Measurements from ENCODE around the gene PLCD1. TPM values are rescaled to one million over a fixed set of nuclear protein-coding genes. Genes with fewer than 3 reads are reported as not detected.
"Not testable (repeated sequence)": the region's sequence is repeated elsewhere in the genome, so short reads cannot be mapped to it uniquely, and the experiment has no call there.

Gene PLCD1
- total RNA-seq, 1 donor, result 23.2 TPM

DNA sequence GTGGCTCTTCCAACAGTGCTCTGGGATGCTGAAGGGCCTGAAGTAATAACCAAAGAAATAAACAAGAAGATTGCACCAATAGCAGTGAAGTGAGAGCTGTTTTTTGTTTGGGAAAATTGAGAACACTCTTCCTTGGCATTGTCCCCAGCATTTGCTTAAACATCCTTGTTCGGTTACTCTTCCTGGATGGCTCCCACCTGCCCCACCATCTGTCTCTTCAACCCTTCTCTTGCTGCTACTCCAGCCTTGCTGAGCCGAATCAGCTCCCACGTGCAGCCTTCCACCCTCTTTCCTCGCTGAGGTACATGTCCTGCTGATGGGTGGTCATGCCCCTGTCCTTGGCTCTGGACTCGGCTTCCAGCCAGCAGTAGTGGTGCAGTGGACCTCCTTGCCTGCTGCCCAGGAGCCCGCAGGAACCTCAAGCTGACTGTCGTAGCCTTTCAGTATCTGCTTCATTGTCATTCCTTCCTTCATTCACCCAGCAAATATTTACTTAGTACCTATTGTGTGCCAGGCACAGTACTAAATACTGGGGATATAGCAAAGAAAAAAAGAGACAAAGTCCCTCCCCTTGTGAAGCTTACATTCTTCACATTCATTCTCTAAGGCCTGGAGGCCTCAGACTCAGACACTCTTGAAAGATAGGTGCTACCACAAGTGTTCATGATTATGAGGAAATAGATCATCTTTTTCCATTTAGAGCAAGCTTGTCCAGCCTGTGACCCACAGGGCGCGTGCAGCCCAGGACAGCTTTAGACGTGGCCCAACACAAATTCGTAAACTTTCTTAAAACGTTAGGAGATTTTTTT is 56.0 kb downstream of the PLCD1 start:
- no peak overlapping the region for H3K4me3 ChIP-seq (ENCODE audit: insufficient read depth, low read length)
- TF ChIP-seq, protein P1, sequence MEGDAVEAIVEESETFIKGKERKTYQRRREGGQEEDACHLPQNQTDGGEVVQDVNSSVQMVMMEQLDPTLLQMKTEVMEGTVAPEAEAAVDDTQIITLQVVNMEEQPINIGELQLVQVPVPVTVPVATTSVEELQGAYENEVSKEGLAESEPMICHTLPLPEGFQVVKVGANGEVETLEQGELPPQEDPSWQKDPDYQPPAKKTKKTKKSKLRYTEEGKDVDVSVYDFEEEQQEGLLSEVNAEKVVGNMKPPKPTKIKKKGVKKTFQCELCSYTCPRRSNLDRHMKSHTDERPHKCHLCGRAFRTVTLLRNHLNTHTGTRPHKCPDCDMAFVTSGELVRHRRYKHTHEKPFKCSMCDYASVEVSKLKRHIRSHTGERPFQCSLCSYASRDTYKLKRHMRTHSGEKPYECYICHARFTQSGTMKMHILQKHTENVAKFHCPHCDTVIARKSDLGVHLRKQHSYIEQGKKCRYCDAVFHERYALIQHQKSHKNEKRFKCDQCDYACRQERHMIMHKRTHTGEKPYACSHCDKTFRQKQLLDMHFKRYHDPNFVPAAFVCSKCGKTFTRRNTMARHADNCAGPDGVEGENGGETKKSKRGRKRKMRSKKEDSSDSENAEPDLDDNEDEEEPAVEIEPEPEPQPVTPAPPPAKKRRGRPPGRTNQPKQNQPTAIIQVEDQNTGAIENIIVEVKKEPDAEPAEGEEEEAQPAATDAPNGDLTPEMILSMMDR (IDR thresholded peaks at IDR 0.05; ENCODE audit: extremely low read depth, low read depth, low read length), result no peak
- peaks cover 10% of the 10 kb centered on the region for H3K36me3 ChIP-seq (ENCODE audit: insufficient read depth, low read length)
- no peak for DNase-seq (ENCODE audit: insufficient read length, low spot score, missing footprints)
- no peak overlapping the region for H3K4me2 ChIP-seq (ENCODE audit: insufficient read depth, low read length)
- H3K4me1 ChIP-seq (ENCODE audit: insufficient read depth, low read length), result no peaks in the 10 kb centered on the region
- H3K27ac ChIP-seq (ENCODE audit: low read depth, low read length), result no peak overlapping the region
- no peaks in the 10 kb centered on the region for H3K27me3 ChIP-seq (ENCODE audit: insufficient read depth, low read length)
- no peaks in the 10 kb centered on the region for H3K79me2 ChIP-seq (ENCODE audit: insufficient read depth, low read length)
- H2AFZ ChIP-seq (ENCODE audit: low read length), result no peak overlapping the region
- no peaks in the 10 kb centered on the region for H4K20me1 ChIP-seq (ENCODE audit: insufficient read depth, low read length)
- H3K9me3 ChIP-seq (ENCODE audit: low read depth, low read length), result no peaks in the 10 kb centered on the region

DNA sequence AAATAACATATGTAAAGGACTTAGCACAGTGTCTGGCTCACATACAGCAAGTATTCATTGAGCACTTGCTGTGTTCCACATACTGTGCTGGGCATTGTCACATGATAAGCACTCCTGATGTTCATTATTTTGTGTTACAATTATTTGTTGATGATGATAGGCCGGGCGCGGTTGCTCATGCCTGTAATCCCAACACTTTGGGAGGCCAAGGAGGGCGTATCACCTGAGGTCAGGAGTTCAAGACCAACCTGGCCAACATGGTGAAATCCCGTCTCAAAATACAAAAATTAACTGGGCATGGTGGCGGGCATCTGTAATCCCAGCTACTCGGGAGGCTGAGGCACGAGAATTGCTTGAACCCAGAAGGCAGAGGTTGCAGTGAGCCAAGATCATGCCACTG is 57.4 kb downstream of the PLCD1 start:
- H3K9me3 ChIP-seq (ENCODE audit: low read depth, low read length); DNase-seq (ENCODE audit: insufficient read length, low spot score, missing footprints); H3K4me2 ChIP-seq (ENCODE audit: insufficient read depth, low read length); H2AFZ ChIP-seq (ENCODE audit: low read length); H3K27me3 ChIP-seq (ENCODE audit: insufficient read depth, low read length); H3K36me3 ChIP-seq (ENCODE audit: insufficient read depth, low read length); H3K27ac ChIP-seq (ENCODE audit: low read depth, low read length); H3K4me3 ChIP-seq (ENCODE audit: insufficient read depth, low read length); H3K4me1 ChIP-seq (ENCODE audit: insufficient read depth, low read length); H4K20me1 ChIP-seq (ENCODE audit: insufficient read depth, low read length); H3K79me2 ChIP-seq (ENCODE audit: insufficient read depth, low read length): not testable (repeated sequence)

DNA sequence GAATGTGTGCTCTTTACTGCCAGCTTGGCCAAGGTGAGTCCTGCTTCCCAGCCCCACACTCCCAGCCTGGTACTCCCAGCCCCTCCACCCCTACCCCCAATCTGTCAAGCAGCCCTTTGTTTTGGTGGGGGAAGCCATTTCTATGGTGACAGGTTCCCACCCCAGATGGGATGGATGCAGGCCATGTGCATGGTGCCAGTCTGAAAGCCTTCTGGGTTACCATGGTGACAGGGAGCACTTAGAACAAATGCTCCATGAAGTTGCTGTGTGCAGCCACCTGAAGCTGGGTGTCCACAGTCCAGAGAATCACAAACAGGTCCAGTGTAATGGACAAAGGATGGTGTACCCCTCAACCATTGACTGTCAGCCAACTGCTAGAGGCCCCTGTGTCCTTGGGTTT is 58.0 kb downstream of the PLCD1 start:
- H3K27me3 ChIP-seq (ENCODE audit: insufficient read depth, low read length), result no peaks in the 10 kb centered on the region

DNA sequence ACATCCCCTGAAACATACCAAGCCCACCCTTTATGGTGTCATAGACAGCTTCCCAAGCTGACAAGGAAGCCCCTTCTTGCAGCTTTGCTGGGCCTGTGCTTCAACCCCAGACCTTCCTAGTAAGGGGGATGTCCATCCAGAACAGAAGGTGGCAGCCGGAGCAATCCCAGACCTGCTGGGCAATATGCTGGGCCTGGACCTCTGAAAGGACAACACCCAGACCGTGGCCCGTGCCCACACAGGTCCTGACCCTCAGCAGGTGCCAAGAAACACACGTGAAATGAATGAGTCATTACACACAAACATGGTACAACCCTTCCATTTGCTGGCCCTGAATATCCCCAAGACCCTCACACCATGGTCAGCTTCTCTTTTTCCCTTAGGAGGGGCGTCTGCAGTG is 58.6 kb downstream of the PLCD1 start:
- TF ChIP-seq, protein P1 (IDR thresholded peaks at IDR 0.05; ENCODE audit: extremely low read depth, low read depth, low read length), result no peak
- H3K27me3 ChIP-seq (ENCODE audit: insufficient read depth, low read length), result no peaks in the 10 kb centered on the region
- no peaks in the 10 kb centered on the region for H3K79me2 ChIP-seq (ENCODE audit: insufficient read depth, low read length)
- no peak overlapping the region for H3K4me3 ChIP-seq (ENCODE audit: insufficient read depth, low read length)
- H3K4me1 ChIP-seq (ENCODE audit: insufficient read depth, low read length), result no peaks in the 10 kb centered on the region
- H2AFZ ChIP-seq (ENCODE audit: low read length), result no peak overlapping the region
- peaks cover 2% of the 10 kb centered on the region for H3K36me3 ChIP-seq (ENCODE audit: insufficient read depth, low read length)
- DNase-seq (ENCODE audit: insufficient read length, low spot score, missing footprints), result no peak
- H3K27ac ChIP-seq (ENCODE audit: low read depth, low read length), result no peak overlapping the region
- H4K20me1 ChIP-seq (ENCODE audit: insufficient read depth, low read length), result no peaks in the 10 kb centered on the region
- H3K9me3 ChIP-seq (ENCODE audit: low read depth, low read length), result no peaks in the 10 kb centered on the region
- H3K4me2 ChIP-seq (ENCODE audit: insufficient read depth, low read length), result no peak overlapping the region

More for the DNA sequence above, 58.0 kb downstream of the PLCD1 start:
- H4K20me1 ChIP-seq (ENCODE audit: insufficient read depth, low read length), result no peaks in the 10 kb centered on the region
- no peaks in the 10 kb centered on the region for H3K79me2 ChIP-seq (ENCODE audit: insufficient read depth, low read length)
- no peak for DNase-seq (ENCODE audit: insufficient read length, low spot score, missing footprints)
- H3K27ac ChIP-seq (ENCODE audit: low read depth, low read length), result no peak overlapping the region
- H3K9me3 ChIP-seq (ENCODE audit: low read depth, low read length), result no peaks in the 10 kb centered on the region
- no peak overlapping the region for H2AFZ ChIP-seq (ENCODE audit: low read length)
- no peak overlapping the region for H3K4me3 ChIP-seq (ENCODE audit: insufficient read depth, low read length)
- no peak overlapping the region for H3K4me2 ChIP-seq (ENCODE audit: insufficient read depth, low read length)
- peaks cover 7% of the 10 kb centered on the region for H3K36me3 ChIP-seq (ENCODE audit: insufficient read depth, low read length)
- H3K4me1 ChIP-seq (ENCODE audit: insufficient read depth, low read length), result no peaks in the 10 kb centered on the region
- TF ChIP-seq, protein P1 (IDR thresholded peaks at IDR 0.05; ENCODE audit: extremely low read depth, low read depth, low read length), result no peak
